ENCODE data around the gene EMC7. TPM values are rescaled to one million over a fixed set of nuclear protein-coding genes. Genes with fewer than 3 reads are reported as not detected.

The EMC7 gene
- total and polyA plus RNA-seq, 2 of the 13 experiments (the other 11 are each of a cell fraction or from before 2014, with no cell fraction given), result 46.8 to 113 TPM

DNA sequence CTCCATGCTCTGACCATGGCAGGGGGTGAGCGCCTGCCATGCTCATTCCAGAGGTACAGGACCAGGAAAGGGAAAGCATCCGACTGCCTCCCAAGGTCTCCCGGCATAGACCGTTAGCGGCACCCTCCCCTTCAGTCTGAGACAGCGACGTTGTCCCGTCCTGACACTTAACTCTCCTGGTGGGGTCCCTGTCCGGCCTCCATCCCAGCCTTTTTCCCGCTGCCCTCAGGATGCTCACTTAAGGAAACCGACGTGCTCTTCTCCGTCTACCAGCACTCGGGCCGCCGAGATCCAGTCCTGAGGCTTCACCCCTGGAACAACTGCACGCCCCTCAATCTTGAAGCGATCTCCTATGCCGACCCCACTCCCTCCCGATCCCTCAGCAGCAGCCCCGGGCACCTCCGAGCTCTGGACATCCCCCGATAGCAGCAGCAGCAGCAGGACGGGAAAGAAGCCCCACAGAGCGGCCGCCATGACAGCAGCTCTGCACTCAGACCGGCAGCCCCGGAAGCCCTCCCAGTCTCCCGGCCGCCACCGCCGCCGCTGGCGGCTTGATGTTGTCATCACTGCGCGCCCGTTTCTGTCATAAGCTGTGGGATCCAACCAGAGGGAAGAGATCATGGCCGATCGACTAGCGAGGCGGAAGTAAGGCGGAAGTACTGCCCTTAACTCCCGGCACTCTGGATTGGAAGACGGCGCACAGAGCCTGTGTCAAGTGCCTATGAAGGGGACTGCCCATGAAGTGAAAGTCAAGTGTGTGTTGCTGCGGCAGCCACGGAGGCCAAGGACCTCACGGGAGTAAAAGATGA lies at the start of gene EMC7, which contains the start of gene PGBD4 (continued):
- TF ChIP-seq, protein P1, sequence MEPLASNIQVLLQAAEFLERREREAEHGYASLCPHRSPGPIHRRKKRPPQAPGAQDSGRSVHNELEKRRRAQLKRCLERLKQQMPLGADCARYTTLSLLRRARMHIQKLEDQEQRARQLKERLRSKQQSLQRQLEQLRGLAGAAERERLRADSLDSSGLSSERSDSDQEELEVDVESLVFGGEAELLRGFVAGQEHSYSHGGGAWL (CRISPR knock-in tag; IDR thresholded peaks at IDR 0.05), result no peak
- TF ChIP-seq, protein P2, sequence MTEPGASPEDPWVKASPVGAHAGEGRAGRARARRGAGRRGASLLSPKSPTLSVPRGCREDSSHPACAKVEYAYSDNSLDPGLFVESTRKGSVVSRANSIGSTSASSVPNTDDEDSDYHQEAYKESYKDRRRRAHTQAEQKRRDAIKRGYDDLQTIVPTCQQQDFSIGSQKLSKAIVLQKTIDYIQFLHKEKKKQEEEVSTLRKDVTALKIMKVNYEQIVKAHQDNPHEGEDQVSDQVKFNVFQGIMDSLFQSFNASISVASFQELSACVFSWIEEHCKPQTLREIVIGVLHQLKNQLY (CRISPR knock-in tag; IDR thresholded peaks at IDR 0.05), result no peak
- TF ChIP-seq CCAR2 (optimal IDR thresholded peaks at IDR 0.05; ENCODE audit: low read depth, low read length), result no peak
- peak; percentile 37; the same call in 1 of the 2 replicates for TF ChIP-seq RXRA (CRISPR knock-in tag; IDR thresholded peaks at IDR 0.05)
- TF ChIP-seq, protein P3, sequence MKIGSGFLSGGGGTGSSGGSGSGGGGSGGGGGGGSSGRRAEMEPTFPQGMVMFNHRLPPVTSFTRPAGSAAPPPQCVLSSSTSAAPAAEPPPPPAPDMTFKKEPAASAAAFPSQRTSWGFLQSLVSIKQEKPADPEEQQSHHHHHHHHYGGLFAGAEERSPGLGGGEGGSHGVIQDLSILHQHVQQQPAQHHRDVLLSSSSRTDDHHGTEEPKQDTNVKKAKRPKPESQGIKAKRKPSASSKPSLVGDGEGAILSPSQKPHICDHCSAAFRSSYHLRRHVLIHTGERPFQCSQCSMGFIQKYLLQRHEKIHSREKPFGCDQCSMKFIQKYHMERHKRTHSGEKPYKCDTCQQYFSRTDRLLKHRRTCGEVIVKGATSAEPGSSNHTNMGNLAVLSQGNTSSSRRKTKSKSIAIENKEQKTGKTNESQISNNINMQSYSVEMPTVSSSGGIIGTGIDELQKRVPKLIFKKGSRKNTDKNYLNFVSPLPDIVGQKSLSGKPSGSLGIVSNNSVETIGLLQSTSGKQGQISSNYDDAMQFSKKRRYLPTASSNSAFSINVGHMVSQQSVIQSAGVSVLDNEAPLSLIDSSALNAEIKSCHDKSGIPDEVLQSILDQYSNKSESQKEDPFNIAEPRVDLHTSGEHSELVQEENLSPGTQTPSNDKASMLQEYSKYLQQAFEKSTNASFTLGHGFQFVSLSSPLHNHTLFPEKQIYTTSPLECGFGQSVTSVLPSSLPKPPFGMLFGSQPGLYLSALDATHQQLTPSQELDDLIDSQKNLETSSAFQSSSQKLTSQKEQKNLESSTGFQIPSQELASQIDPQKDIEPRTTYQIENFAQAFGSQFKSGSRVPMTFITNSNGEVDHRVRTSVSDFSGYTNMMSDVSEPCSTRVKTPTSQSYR (CRISPR knock-in tag; IDR thresholded peaks at IDR 0.05; ENCODE audit: borderline replicate concordance), result no peak
- TF ChIP-seq ZNF317 (CRISPR knock-in tag; IDR thresholded peaks at IDR 0.05), result peak; percentile 55; the same call in 1 of the 2 replicates
- no peak for TF ChIP-seq HNRNPH1 (optimal IDR thresholded peaks at IDR 0.05; ENCODE audit: low read depth, low read length)
- peak; percentile 98 for TF ChIP-seq POLR2G (IDR thresholded peaks at IDR 0.05; ENCODE audit: low read depth, low read length)
- TF ChIP-seq ZFX (CRISPR knock-in tag; IDR thresholded peaks at IDR 0.05; ENCODE audit: low read depth), result peak; percentile 80
- no peak for TF ChIP-seq ZNF383 (CRISPR knock-in tag; IDR thresholded peaks at IDR 0.05; ENCODE audit: borderline replicate concordance)
- no peak for TF ChIP-seq HOXD1 (CRISPR knock-in tag; IDR thresholded peaks at IDR 0.05)
- TF ChIP-seq BRD4 (CRISPR knock-in tag; IDR thresholded peaks at IDR 0.05), result no peak
- TF ChIP-seq ZNF253 (CRISPR knock-in tag; IDR thresholded peaks at IDR 0.05; ENCODE audit: borderline replicate concordance), result 0 out of 2 replicates have a peak, but pooled peaks have one; percentile 38
- no peak for TF ChIP-seq PRDM4 (CRISPR knock-in tag; IDR thresholded peaks at IDR 0.05; ENCODE audit: borderline replicate concordance)
- no peak for TF ChIP-seq CHD4 (IDR thresholded peaks at IDR 0.05; ENCODE audit: borderline replicate concordance, low read length)
- TF ChIP-seq NCOA5 (CRISPR knock-in tag; IDR thresholded peaks at IDR 0.05), result no peak
- TF ChIP-seq, protein P4, sequence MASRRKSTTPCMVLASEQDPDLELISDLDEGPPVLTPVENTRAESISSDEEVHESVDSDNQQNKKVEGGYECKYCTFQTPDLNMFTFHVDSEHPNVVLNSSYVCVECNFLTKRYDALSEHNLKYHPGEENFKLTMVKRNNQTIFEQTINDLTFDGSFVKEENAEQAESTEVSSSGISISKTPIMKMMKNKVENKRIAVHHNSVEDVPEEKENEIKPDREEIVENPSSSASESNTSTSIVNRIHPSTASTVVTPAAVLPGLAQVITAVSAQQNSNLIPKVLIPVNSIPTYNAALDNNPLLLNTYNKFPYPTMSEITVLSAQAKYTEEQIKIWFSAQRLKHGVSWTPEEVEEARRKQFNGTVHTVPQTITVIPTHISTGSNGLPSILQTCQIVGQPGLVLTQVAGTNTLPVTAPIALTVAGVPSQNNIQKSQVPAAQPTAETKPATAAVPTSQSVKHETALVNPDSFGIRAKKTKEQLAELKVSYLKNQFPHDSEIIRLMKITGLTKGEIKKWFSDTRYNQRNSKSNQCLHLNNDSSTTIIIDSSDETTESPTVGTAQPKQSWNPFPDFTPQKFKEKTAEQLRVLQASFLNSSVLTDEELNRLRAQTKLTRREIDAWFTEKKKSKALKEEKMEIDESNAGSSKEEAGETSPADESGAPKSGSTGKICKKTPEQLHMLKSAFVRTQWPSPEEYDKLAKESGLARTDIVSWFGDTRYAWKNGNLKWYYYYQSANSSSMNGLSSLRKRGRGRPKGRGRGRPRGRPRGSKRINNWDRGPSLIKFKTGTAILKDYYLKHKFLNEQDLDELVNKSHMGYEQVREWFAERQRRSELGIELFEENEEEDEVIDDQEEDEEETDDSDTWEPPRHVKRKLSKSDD (CRISPR knock-in tag; IDR thresholded peaks at IDR 0.05; ENCODE audit: low read depth), result 0 out of 2 replicates have a peak, but pooled peaks have one; percentile 33
- no peak for TF ChIP-seq ZNF703 (CRISPR knock-in tag; IDR thresholded peaks at IDR 0.05; ENCODE audit: borderline replicate concordance)
- TF ChIP-seq ZBTB7A (CRISPR knock-in tag; IDR thresholded peaks at IDR 0.05), result no peak
- peak; percentile 75; the same call in 1 of the 2 replicates for TF ChIP-seq ZNF451 (CRISPR knock-in tag; IDR thresholded peaks at IDR 0.05)

All from HepG2 (cell line).